Endothelial cell of umbilical vein (primary cell): ENCODE data around the gene TAF8. TPM values are rescaled to one million over a fixed set of nuclear protein-coding genes. Genes with fewer than 3 reads are reported as not detected.

ENCODE experiments used
- BruUV-seq: library from RNA; stranded (reverse); fragments of 400-500 nt; replicated peaks from 2 replicates; lab custom pipeline; 2021; lab: Mats Ljungman, UMichigan
- CTCF ChIA-PET: fragments of 300-600, 350-600 bp; sonication (Branson Sonifier 250); formaldehyde crosslinking; loops from one replicate; lab custom pipeline; 2021; ENCODE audit warnings: antibody characterized with exemption, inconsistent platforms; lab: Charles Lee
- POLR2A ChIA-PET: fragments of 300-600, 350-600 bp; sonication (Branson Sonifier 250); formaldehyde crosslinking; loops from one replicate; lab custom pipeline; 2021; ENCODE audit warnings: antibody characterized with exemption, inconsistent platforms; lab: Charles Lee
- DNase-seq: peaks from one replicate; pipeline ENCODE4 v3.0.0-alpha.2; 2011; ENCODE audit warnings: low read depth, low spot score
- FAIRE-seq: peaks from 2 replicates; lab custom pipeline; 2011; peaks lifted over from hg19 to GRCh38; lab: Jason Lieb, UNC
- H2AFZ ChIP-seq: 2 replicates; pipeline ENCODE4 v1.6.0; 2012; ENCODE audit warnings: low read depth, low read length, control low read depth, inconsistent platforms
- H3K27ac ChIP-seq: 2 replicates; pipeline ENCODE4 v1.5.1; 2011; ENCODE audit warnings: low read depth, mild to moderate bottlenecking, control low read depth, low read length, moderate library complexity; ENCODE audit not compliant: insufficient read depth
- H3K27me3 ChIP-seq, 2 experiments: 2 replicates each; pipeline versions ENCODE4 v1.6.0 to v1.6.1; 2011; ENCODE audit warnings: low read length in 2 of 2, mixed read lengths in 1 of 2; ENCODE audit not compliant: control insufficient read depth in 2 of 2, insufficient read depth in 2 of 2
- H3K36me3 ChIP-seq, 2 experiments: 2 replicates in 1 of 2; 3 replicates in 1 of 2; pipeline ENCODE4 v1.5.1; 2011; ENCODE audit warnings: low read length in 2 of 2, mild to moderate bottlenecking in 1 of 2, moderate library complexity in 1 of 2; ENCODE audit not compliant: control insufficient read depth in 2 of 2, insufficient read depth in 2 of 2; ENCODE audit errors: extremely low read depth in 1 of 2
- H3K4me1 ChIP-seq: 3 replicates; pipeline ENCODE4 v1.5.1; 2011; ENCODE audit warnings: mild to moderate bottlenecking, low read length; ENCODE audit not compliant: control insufficient read depth, insufficient read depth; ENCODE audit errors: extremely low read depth
- H3K4me2 ChIP-seq: 2 replicates; pipeline ENCODE4 v1.6.1; 2011; ENCODE audit warnings: low read length, control low read depth, mixed read lengths; ENCODE audit not compliant: insufficient read depth
- H3K4me3 ChIP-seq, 3 experiments: fragments of 200-600 bp in 1 of 3; sonication (generic), shearing (Covaris generic) in 1 of 3; replicated peaks in 1 of 3; 2 replicates each; pipeline ENCODE4 v1.5.1; 2011 to 2016; ENCODE audit warnings: control low read depth in 3 of 3, low read length in 3 of 3, mild to moderate bottlenecking in 2 of 3, inconsistent platforms in 1 of 3, low read depth in 1 of 3, moderate library complexity in 1 of 3; ENCODE audit not compliant: insufficient read depth in 1 of 3
- H3K79me2 ChIP-seq: 2 replicates; pipeline ENCODE4 v1.6.0; 2012; ENCODE audit warnings: low read length, inconsistent platforms; ENCODE audit not compliant: control insufficient read depth, insufficient read depth
- H3K9ac ChIP-seq: replicated peaks from 2 replicates; pipeline ENCODE3; 2011; ENCODE audit warnings: low read length, control low read depth; ENCODE audit not compliant: insufficient read depth; ENCODE audit errors: extremely low read depth
- H3K9me1 ChIP-seq: replicated peaks from 3 replicates; pipeline ENCODE4 v1.6.0; 2011; ENCODE audit warnings: mild to moderate bottlenecking, low read length; ENCODE audit not compliant: control insufficient read depth, insufficient read depth; ENCODE audit errors: extremely low read depth
- H3K9me3 ChIP-seq: replicated peaks from 2 replicates; pipeline ENCODE4 v1.5.1; 2012; ENCODE audit warnings: low read length, inconsistent platforms; ENCODE audit not compliant: control insufficient read depth, insufficient read depth
- H4K20me1 ChIP-seq: replicated peaks from 2 replicates; pipeline ENCODE3; 2011; ENCODE audit warnings: mild to moderate bottlenecking, low read length; ENCODE audit not compliant: control insufficient read depth, insufficient read depth; ENCODE audit errors: extremely low read depth
- CTCF ChIP-seq, 2 donors: IDR thresholded peaks; 1 replicate in 1 of 2; 2 replicates in 1 of 2; pipeline ENCODE4 v1.5.1; 2011; ENCODE audit warnings: low read length in 2 of 2, mild to moderate bottlenecking in 2 of 2, moderate library complexity in 2 of 2, control low read depth in 1 of 2, inconsistent platforms in 1 of 2, low read depth in 1 of 2; ENCODE audit not compliant: insufficient read depth in 1 of 2; ENCODE audit errors: extremely low read depth in 1 of 2
- EZH2 ChIP-seq: IDR thresholded peaks from 2 replicates; pipeline ENCODE4 v1.6.1; 2012; ENCODE audit warnings: borderline replicate concordance, low read depth, mild to moderate bottlenecking, moderate library complexity, low read length, inconsistent platforms; ENCODE audit not compliant: severe bottlenecking
- FOS ChIP-seq: IDR thresholded peaks from 2 replicates; pipeline ENCODE4 v1.6.1; 2011; ENCODE audit warnings: mild to moderate bottlenecking, low read length, moderate library complexity, borderline replicate concordance; ENCODE audit not compliant: insufficient read depth
- GATA2 ChIP-seq: IDR thresholded peaks from 2 replicates; pipeline ENCODE4 v1.7.0; 2011; ENCODE audit warnings: low read depth, mild to moderate bottlenecking, moderate library complexity, mixed read lengths, low read length; ENCODE audit not compliant: insufficient read length, insufficient read depth
- JUN ChIP-seq: IDR thresholded peaks from 2 replicates; pipeline ENCODE4 v1.6.1; 2011; ENCODE audit warnings: borderline replicate concordance, low read depth; ENCODE audit not compliant: insufficient read length, insufficient read depth
- MAX ChIP-seq: IDR thresholded peaks from 2 replicates; pipeline ENCODE4 v1.6.1; 2011; ENCODE audit not compliant: insufficient read depth, insufficient read length
- MYC ChIP-seq: IDR thresholded peaks from one replicate; pipeline ENCODE4 v1.6.1; 2011; ENCODE audit warnings: mild to moderate bottlenecking, low read depth, low read length
- POLR2A ChIP-seq: IDR thresholded peaks from 2 replicates; pipeline ENCODE4 v1.6.1; 2012; ENCODE audit warnings: low read depth, mild to moderate bottlenecking, control low read depth, low read length
- POLR2AphosphoS5 ChIP-seq: IDR thresholded peaks from 2 replicates; pipeline ENCODE4 v1.6.1; 2012; ENCODE audit warnings: low read depth, mild to moderate bottlenecking, control low read depth, low read length, moderate library complexity; ENCODE audit not compliant: insufficient read depth
- dilution Hi-C: fragments of 300-500 bp; cut with MboI; formaldehyde crosslinking; loops from one replicate; pipeline ENCODE4 v1.15.0; 2019; ENCODE audit warnings: low sequenced_read_pairs; ENCODE audit not compliant: extremely low pct_ligation_motif_present
- intact Hi-C: fragments of 100-400 bp; cut with micrococcal nuclease; formaldehyde crosslinking; loops from one replicate; pipeline ENCODE4 v1.10.0; 2022
- polyA plus RNA-seq, 4 experiments: library from polyadenylated mRNA; depleted of rRNA in 3 of 4; stranded (reverse) in 3 of 4; unstranded in 1 of 4; fragments of >200 nt; gene quantifications; 2 replicates each; pipeline versions ENCODE4 v1.2.1 to v1.2.3, GENCODE V29; 2011 to 2012; ENCODE audit warnings: missing spikeins in 1 of 4
- total RNA-seq: library from RNA; stranded (reverse); gene quantifications from 2 replicates; pipeline ENCODE4 v1.2.3, GENCODE V29; 2021

The TAF8 gene
- total and polyA plus RNA-seq, 2 donors (not counting 3 experiments of a cell fraction or from before 2014, with no cell fraction given): 32.9 to 45.4 TPM

GRCh38 chr6:42049116-42049809, 1.1 kb upstream of the TAF8 start:
- Histone ChIP-seq H2AFZ (peak overlapping the region; percentile 96), H3K4me2 (peak overlapping the region; percentile 83), H3K27ac (no peak overlapping the region), H4K20me1 (no peaks in the 10 kb centered on the region), H3K4me3 (peak overlapping the region in 2 of 3 experiments; percentile 63 to 79), H3K27me3 (no peaks in the 10 kb centered on the region), H3K9me1 (no peaks in the 10 kb centered on the region), H3K4me1 (peaks cover 42% of the 10 kb centered on the region), H3K36me3 (peaks cover 2% of the 10 kb centered on the region in 2 experiments), H3K9me3 (no peaks in the 10 kb centered on the region), H3K9ac (no peak overlapping the region), H3K79me2 (peaks cover 9% of the 10 kb centered on the region)
- POLR2A ChIA-PET: no interaction called here
- TF ChIP-seq EZH2 (no peak), POLR2A (no peak), JUN (no peak), FOS (no peak), CTCF (IDR thresholded peaks at IDR 0.05; ENCODE audit: extremely low read depth in 1 of 2, insufficient read depth in 1 of 2, low read depth in 1 of 2, low read length in 2 of 2) (no peak), GATA2 (no peak), MAX (no peak), POLR2AphosphoS5 (no peak), MYC (no peak)
- BruUV-seq: no TSS peak
- CTCF ChIA-PET: interaction anchor here (1.4 to 7.6 kb wide), 6 partner anchors 20 to 499 kb away, joined by 3 to 78 read pairs (median 8); partner anchors contain the start of genes BYSL, MED20 and TOMM6
- FAIRE-seq (no peak), DNase-seq (no peak)
- intact Hi-C loops: no loop called here
- dilution Hi-C loops: no loop called here
